Ureter (tissue), 1 donor: ENCODE data around the gene PKP3. TPM values are rescaled to one million over a fixed set of nuclear protein-coding genes. Genes with fewer than 3 reads are reported as not detected.

ENCODE experiments used
- DNase-seq: peaks from one replicate; pipeline ENCODE4 v3.0.0-alpha.2; 2020; ENCODE audit warnings: low spot score
- total RNA-seq: library from RNA; stranded (reverse); gene quantifications from one replicate; pipeline ENCODE4 v1.2.4, GENCODE V29; 2023
- donor health status: DM: yes; HTN: yes; CAD: no.

Gene PKP3
- total RNA-seq, 1 donor from 2014 or later, result 78.5 TPM

GRCh38 chr11:445765-446588 is 52.0 kb downstream of the PKP3 start:
- no peak for DNase-seq

- DNase-seq, result no peak
Observed at GRCh38 chr11:446891-447290, 52.9 kb downstream of the PKP3 start.

GRCh38 chr11:447923-448731 is 54.1 kb downstream of the PKP3 start:
- peak; percentile 95 for DNase-seq

- DNase-seq, result peak; percentile 96
Observed at GRCh38 chr11:449889-450808, 56.1 kb downstream of the PKP3 start, which contains the start of gene PTDSS2. Gene PTDSS2 (plus strand): TSS chr11:450279. CDS start chr11:450456, 177 bp downstream.

GRCh38 chr11:450809-451451 is 56.9 kb downstream of the PKP3 start:
- peak; percentile 80 for DNase-seq

GRCh38 chr11:451738-452137 is 57.7 kb downstream of the PKP3 start:
- no peak for DNase-seq

- DNase-seq, result no peak
Observed at GRCh38 chr11:452203-452744, 58.3 kb downstream of the PKP3 start.

GRCh38 chr11:452916-453527 is 59.0 kb downstream of the PKP3 start:
- DNase-seq, result no peak

- DNase-seq, result no peak
Observed at GRCh38 chr11:453564-453963, 59.6 kb downstream of the PKP3 start.

GRCh38 chr11:454043-454442 is 60.0 kb downstream of the PKP3 start:
- DNase-seq, result no peak

Other genes with a start within 250 kb of the PKP3 start
- gene SCGB1C1, start 201.1 kb upstream of the PKP3 start, total RNA-seq, result not detected
- 59.9 TPM for gene BET1L, start 186.8 kb upstream of the PKP3 start, total RNA-seq
- 108 TPM for gene RIC8A, start 186.5 kb upstream of the PKP3 start, total RNA-seq
- 13.9 TPM for gene SIRT3, start 157.9 kb upstream of the PKP3 start, total RNA-seq
- gene PSMD13, start 157.2 kb upstream of the PKP3 start, total RNA-seq, result 87.5 TPM
- gene NLRP6, start 115.8 kb upstream of the PKP3 start, total RNA-seq, result 0.36 TPM
- 45.0 TPM for gene PGGHG, start 105.1 kb upstream of the PKP3 start, total RNA-seq
- gene IFITM5, start 94.7 kb upstream of the PKP3 start, total RNA-seq, result not detected
- 408 TPM for gene IFITM2, start 86.4 kb upstream of the PKP3 start, total RNA-seq
- 150 TPM for gene IFITM1, start 80.2 kb upstream of the PKP3 start, total RNA-seq
- gene IFITM3, start 73.3 kb upstream of the PKP3 start, total RNA-seq, result 536 TPM
- gene B4GALNT4, start 24.7 kb upstream of the PKP3 start, total RNA-seq, result 3.3 TPM
- 73.9 TPM for gene SIGIRR, start 20.8 kb downstream of the PKP3 start, total RNA-seq
- gene ANO9, start 47.8 kb downstream of the PKP3 start, total RNA-seq, result 17.9 TPM
- gene PTDSS2, start 56.1 kb downstream of the PKP3 start, total RNA-seq, result 28.6 TPM
- gene RNH1, start 113.0 kb downstream of the PKP3 start, total RNA-seq, result 182 TPM
- gene HRAS, start 141.4 kb downstream of the PKP3 start, total RNA-seq, result 85.3 TPM
- gene LRRC56, start 143.3 kb downstream of the PKP3 start, total RNA-seq, result 3.4 TPM
- gene LMNTD2, start 166.5 kb downstream of the PKP3 start, total RNA-seq, result 8.8 TPM
- gene RASSF7, start 166.8 kb downstream of the PKP3 start, total RNA-seq, result 54.9 TPM
- gene PHRF1, start 182.3 kb downstream of the PKP3 start, total RNA-seq, result 43.6 TPM
- 14.9 TPM for gene IRF7, start 221.7 kb downstream of the PKP3 start, total RNA-seq
- gene CDHR5, start 230.7 kb downstream of the PKP3 start, total RNA-seq, result not detected
- not detected for gene SCT, start 233.0 kb downstream of the PKP3 start, total RNA-seq
- 2.6 TPM for gene DRD4, start 243.1 kb downstream of the PKP3 start, total RNA-seq